Thyroid gland (tissue), 4 donors: ENCODE data around the gene CNDP2.

Source experiments
- POLR2A ChIP-seq, 2 donors: fragments of 450-650 bp; IDR thresholded peaks; one replicate each; pipeline ENCODE4 v1.6.1; 2017; ENCODE audit warnings: antibody characterized with exemption in 2 of 2, mild to moderate bottlenecking in 2 of 2, moderate library complexity in 1 of 2
- TF ChIP-seq, protein P1 (sequence below), 6 experiments: fragments of 200-600 bp in 3 of 6; fragments of 450-650 bp in 3 of 6; sonication (generic) in 3 of 6; IDR thresholded peaks; one replicate each; pipeline ENCODE4 v1.5.1; 2016 to 2019; ENCODE audit warnings: antibody characterized with exemption in 6 of 6, mild to moderate bottlenecking in 2 of 6, inconsistent platforms in 1 of 6, moderate library complexity in 1 of 6

DNA sequence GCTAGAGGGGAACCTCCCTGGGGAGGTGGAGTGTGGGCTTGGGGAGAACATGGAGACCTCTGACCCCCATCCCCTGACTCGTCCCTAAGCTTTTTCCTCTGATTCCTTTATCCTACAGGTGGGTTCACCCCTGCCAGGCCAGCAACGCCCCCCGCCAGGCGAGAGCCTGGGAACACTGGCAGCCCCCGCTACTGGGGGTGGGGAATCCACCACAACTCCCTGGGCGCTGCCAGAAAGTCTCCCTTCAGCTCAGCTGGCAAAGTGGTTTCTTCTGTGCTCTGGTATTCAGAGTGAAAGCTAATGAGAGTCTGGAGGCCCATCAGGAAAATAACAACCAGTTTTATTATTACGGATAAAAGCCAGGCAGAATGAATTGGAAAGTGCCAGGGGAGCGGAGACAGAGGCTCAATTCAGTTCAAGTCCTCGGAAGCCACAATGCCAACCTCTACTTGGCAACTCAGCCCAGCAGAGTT, 41.8 kb upstream of the CNDP2 start:
- TF ChIP-seq, protein P1, sequence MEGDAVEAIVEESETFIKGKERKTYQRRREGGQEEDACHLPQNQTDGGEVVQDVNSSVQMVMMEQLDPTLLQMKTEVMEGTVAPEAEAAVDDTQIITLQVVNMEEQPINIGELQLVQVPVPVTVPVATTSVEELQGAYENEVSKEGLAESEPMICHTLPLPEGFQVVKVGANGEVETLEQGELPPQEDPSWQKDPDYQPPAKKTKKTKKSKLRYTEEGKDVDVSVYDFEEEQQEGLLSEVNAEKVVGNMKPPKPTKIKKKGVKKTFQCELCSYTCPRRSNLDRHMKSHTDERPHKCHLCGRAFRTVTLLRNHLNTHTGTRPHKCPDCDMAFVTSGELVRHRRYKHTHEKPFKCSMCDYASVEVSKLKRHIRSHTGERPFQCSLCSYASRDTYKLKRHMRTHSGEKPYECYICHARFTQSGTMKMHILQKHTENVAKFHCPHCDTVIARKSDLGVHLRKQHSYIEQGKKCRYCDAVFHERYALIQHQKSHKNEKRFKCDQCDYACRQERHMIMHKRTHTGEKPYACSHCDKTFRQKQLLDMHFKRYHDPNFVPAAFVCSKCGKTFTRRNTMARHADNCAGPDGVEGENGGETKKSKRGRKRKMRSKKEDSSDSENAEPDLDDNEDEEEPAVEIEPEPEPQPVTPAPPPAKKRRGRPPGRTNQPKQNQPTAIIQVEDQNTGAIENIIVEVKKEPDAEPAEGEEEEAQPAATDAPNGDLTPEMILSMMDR (IDR thresholded peaks at IDR 0.05), result no peak
- no peak for TF ChIP-seq POLR2A (IDR thresholded peaks at IDR 0.05)
